Measurements from ENCODE around the gene GFOD1.

Gene GFOD1

GRCh38 chr6:13358511-13358910 is 128.9 kb downstream of the GFOD1 start:
- TF ChIP-seq CTCF (IDR thresholded peaks at IDR 0.05; ENCODE audit: low read depth, low read length) = no peak
- no peak for DNase-seq (ENCODE audit: extremely low read depth, low read depth)

- DNase-seq (ENCODE audit: extremely low read depth, low read depth) = no peak
- peak; percentile 25 for TF ChIP-seq CTCF (IDR thresholded peaks at IDR 0.05; ENCODE audit: low read depth, low read length)
These were observed 129.8 kb downstream of the GFOD1 start for GRCh38 chr6:13357551-13358075.

- no peak for TF ChIP-seq CTCF (IDR thresholded peaks at IDR 0.05; ENCODE audit: low read depth, low read length)
- DNase-seq (ENCODE audit: extremely low read depth, low read depth) = no peak
These were observed 131.2 kb downstream of the GFOD1 start for GRCh38 chr6:13355999-13356785.

- no peak for TF ChIP-seq CTCF (IDR thresholded peaks at IDR 0.05; ENCODE audit: low read depth, low read length)
- DNase-seq (ENCODE audit: extremely low read depth, low read depth) = peak; percentile 81
These were observed 132.1 kb downstream of the GFOD1 start for GRCh38 chr6:13355043-13355945.

- TF ChIP-seq CTCF (IDR thresholded peaks at IDR 0.05; ENCODE audit: low read depth, low read length) = no peak
- no peak for DNase-seq (ENCODE audit: extremely low read depth, low read depth)
These were observed 132.9 kb downstream of the GFOD1 start for GRCh38 chr6:13354331-13355042.

- no peak for TF ChIP-seq CTCF (IDR thresholded peaks at IDR 0.05; ENCODE audit: low read depth, low read length)
- no peak for DNase-seq (ENCODE audit: extremely low read depth, low read depth)
These were observed 135.2 kb downstream of the GFOD1 start for GRCh38 chr6:13352165-13352564.
